NB4 (cell line): ENCODE measurements around the gene KCNQ1.

Source experiments
- DNase-seq: peaks from one replicate; pipeline ENCODE4 v3.0.0; 2010; ENCODE audit warnings: low read depth
- H3K4me3 ChIP-seq: one replicate; pipeline ENCODE4 v1.5.1; 2011; ENCODE audit warnings: mild to moderate bottlenecking, low read depth, low read length, moderate library complexity
- MAX ChIP-seq: IDR thresholded peaks from 2 replicates; pipeline ENCODE4 v1.6.1; 2011; ENCODE audit warnings: low read depth, low read length
- MYC ChIP-seq: IDR thresholded peaks from 2 replicates; pipeline ENCODE4 v1.6.1; 2011; ENCODE audit warnings: low read depth, low read length
- POLR2A ChIP-seq: IDR thresholded peaks from 2 replicates; pipeline ENCODE4 v1.6.1; 2011; ENCODE audit warnings: mild to moderate bottlenecking; ENCODE audit not compliant: insufficient read length; ENCODE audit errors: extremely low read depth
- TF ChIP-seq, protein P1 (sequence below): IDR thresholded peaks from one replicate; pipeline ENCODE4 v1.5.1; 2012; ENCODE audit warnings: low read depth, low read length

The KCNQ1 gene

GRCh38 chr11:2679011-2679676 lies 234.3 kb downstream of the KCNQ1 start:
- no peak for DNase-seq
- TF ChIP-seq MAX (no peak), POLR2A (no peak), MYC (no peak)
- TF ChIP-seq, protein P1, sequence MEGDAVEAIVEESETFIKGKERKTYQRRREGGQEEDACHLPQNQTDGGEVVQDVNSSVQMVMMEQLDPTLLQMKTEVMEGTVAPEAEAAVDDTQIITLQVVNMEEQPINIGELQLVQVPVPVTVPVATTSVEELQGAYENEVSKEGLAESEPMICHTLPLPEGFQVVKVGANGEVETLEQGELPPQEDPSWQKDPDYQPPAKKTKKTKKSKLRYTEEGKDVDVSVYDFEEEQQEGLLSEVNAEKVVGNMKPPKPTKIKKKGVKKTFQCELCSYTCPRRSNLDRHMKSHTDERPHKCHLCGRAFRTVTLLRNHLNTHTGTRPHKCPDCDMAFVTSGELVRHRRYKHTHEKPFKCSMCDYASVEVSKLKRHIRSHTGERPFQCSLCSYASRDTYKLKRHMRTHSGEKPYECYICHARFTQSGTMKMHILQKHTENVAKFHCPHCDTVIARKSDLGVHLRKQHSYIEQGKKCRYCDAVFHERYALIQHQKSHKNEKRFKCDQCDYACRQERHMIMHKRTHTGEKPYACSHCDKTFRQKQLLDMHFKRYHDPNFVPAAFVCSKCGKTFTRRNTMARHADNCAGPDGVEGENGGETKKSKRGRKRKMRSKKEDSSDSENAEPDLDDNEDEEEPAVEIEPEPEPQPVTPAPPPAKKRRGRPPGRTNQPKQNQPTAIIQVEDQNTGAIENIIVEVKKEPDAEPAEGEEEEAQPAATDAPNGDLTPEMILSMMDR = no peak
- H3K4me3 ChIP-seq = no peak overlapping the region

- no peak for TF ChIP-seq MYC
- TF ChIP-seq MAX = 0 out of 2 replicates have a peak, but pooled peaks have one; percentile 7
- peak; percentile 72 for DNase-seq
Observed at GRCh38 chr11:2681408-2682145, 236.8 kb downstream of the KCNQ1 start.

DNA sequence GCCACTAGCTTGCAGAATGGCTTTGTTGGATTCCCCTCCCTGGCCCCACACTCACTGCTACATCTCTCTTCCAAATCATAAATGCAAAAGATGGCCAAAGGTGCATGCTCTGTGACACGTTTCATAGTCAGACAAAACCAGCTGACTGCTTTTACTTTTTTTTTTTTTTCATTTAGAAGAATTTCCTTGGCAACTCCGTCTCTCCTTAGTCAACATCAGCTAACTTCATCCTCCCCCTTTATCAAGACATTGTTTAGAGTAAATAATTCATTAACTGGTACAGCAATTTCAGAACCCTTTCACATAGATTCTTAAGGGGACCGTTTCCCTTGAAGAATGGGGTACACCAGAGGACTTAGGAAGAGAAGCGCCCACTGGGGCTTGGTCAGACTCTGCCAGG lies 239.0 kb downstream of the KCNQ1 start:
- H3K4me3 ChIP-seq = no peak overlapping the region
- TF ChIP-seq, protein P1 = no peak
- TF ChIP-seq MYC (no peak), POLR2A (no peak)
- no peak for DNase-seq

More at GRCh38 chr11:2681408-2682145, 236.8 kb downstream of the KCNQ1 start:
- H3K4me3 ChIP-seq = no peak overlapping the region

GRCh38 chr11:2684581-2684980 lies 239.8 kb downstream of the KCNQ1 start:
- TF ChIP-seq MYC (no peak), MAX (no peak), POLR2A (no peak)
- TF ChIP-seq, protein P1 = no peak

GRCh38 chr11:2685051-2685450 lies 240.2 kb downstream of the KCNQ1 start:
- TF ChIP-seq MYC (no peak), MAX (no peak), POLR2A (no peak)
- TF ChIP-seq, protein P1 = no peak
- H3K4me3 ChIP-seq = no peak overlapping the region
- no peak for DNase-seq

More at GRCh38 chr11:2684581-2684980, 239.8 kb downstream of the KCNQ1 start:
- H3K4me3 ChIP-seq = no peak overlapping the region
- DNase-seq = no peak

DNA sequence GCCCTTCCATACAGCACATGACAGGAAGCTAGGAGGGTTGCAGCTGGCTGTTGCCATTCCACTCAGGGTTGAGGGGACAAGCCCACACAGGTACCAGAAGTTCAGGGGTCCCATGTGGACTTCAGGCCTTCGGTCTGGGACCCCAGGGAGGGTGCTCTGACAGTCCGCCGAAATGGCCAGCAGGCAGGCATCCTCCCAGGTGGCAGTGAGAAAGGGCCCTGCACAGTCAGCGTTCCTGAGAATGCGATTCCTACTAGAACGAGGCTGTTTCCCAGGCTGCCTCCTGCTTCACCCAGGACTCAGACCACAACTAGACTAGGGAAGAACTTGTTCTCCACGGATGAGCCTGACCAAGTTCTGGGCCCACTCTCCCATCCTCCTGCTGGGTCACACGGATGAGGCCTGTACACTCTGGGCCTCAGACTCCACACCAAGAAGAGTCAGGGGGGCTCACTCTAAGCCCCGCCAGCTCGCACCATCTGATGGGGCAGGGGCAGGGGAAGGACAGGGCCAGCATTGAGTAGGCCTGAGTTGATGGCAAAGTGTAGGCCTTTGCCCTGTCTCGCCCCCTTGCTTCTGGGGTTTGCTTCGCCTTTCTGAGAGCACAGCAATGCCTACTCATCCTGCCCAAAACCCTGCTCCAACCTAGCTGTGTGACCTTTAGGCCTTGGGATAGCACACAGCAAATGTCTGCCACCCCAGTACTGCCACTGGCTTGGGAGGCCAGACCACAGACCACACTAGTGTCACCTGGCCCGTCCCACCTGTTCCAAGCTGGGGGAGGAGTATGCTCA lies 241.0 kb downstream of the KCNQ1 start:
- DNase-seq = no peak
- no peak overlapping the region for H3K4me3 ChIP-seq
- TF ChIP-seq MYC (no peak), POLR2A (no peak), MAX (no peak)
- TF ChIP-seq, protein P1 = no peak
